Lower leg skin (tissue), 3 donors: ENCODE results near the gene HMGA1.

Experiments used
- CTCF ChIP-seq, 3 donors: fragments of 450-650 bp; IDR thresholded peaks; one replicate each; pipeline ENCODE4 v1.5.1; 2016; ENCODE audit warnings: antibody characterized with exemption in 3 of 3, mild to moderate bottlenecking in 3 of 3, moderate library complexity in 2 of 3
- POLR2A ChIP-seq, 2 donors: fragments of 450-650 bp; IDR thresholded peaks; one replicate each; pipeline ENCODE4 v1.6.1; 2016 to 2017; ENCODE audit warnings: antibody characterized with exemption in 2 of 2, mild to moderate bottlenecking in 1 of 2, moderate library complexity in 1 of 2

DNA sequence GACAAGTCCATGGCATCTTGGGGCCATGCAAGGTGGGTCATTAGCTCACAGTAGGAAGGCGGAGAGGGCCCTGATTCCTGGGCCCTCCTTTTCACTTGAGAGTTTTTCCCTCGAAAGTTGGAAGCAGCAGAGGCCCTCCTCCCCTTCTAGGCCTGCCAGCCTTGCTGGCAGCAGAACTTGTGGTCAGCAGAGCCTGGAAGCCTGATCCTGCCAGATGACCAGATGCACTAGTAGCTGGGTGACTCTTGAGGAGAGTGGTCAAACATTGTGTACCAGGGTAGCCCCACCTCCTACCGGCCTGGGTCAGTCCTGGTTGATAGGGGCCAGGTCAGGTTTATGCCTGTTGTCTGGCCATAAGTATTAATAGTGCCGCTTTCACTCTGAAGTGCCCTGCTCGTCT lies 3.8 kb upstream of the HMGA1 start:
- TF ChIP-seq CTCF (IDR thresholded peaks at IDR 0.05) (no peak), POLR2A (IDR thresholded peaks at IDR 0.05) (no peak)
